D721Med (cell line): ENCODE measurements around the gene MEGF6.

Experiments
- DNase-seq: peaks from one replicate; pipeline ENCODE4 v3.0.0; 2011; ENCODE audit warnings: low spot score; ENCODE audit not compliant: insufficient read length
- FAIRE-seq: peaks from 2 replicates; lab custom pipeline; 2011; peaks lifted over from hg19 to GRCh38; lab: Jason Lieb, UNC
- CTCF ChIP-seq: IDR thresholded peaks from 2 replicates; pipeline ENCODE4 v1.5.1; 2012; ENCODE audit warnings: mild to moderate bottlenecking, control low read depth; ENCODE audit not compliant: insufficient read depth; ENCODE audit errors: missing control alignments

Gene MEGF6

GRCh38 chr1:3610527-3611169 is 660 bp downstream of the MEGF6 start:
- FAIRE-seq (no peak), DNase-seq (no peak)
- TF ChIP-seq CTCF: no peak

GRCh38 chr1:3609769-3610526 is 1.4 kb downstream of the MEGF6 start:
- no peak for TF ChIP-seq CTCF
- FAIRE-seq (no peak), DNase-seq (no peak)

DNA sequence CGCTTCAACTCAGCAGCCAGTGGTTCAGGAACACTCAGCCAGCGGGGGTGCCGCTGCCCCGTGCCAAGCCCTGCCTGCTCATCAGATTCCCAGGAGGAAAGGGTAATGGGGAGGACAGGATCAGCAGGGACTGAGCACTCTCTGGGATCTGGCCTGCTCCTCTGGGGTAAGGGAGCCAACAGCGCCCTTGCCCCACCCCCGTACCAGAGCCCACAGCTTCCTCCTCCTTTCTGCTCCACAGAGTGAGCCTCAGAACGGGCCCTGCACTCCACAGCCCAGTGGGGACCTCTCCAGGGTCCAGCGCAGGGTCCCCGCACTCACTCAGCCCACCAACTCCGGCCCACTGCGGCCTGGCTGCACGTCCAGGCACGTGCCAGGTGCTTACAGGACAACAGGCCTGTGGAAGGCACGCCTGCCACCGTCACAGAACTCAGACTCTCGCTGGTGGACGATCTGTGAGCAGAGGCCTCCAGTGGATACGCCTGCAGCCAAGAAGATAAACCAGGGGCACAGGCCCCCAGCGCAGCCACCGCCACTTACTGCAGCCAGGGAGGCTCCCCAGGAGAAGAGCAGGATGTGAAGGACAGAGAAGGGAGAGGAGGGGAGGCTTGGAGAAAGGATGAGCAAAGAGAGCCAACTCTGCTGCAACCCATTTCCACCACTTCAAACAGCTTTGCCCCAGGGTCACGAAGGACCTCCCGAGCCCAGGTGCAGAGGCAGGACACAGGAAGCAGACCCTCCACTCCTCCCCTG is 2.1 kb downstream of the MEGF6 start:
- TF ChIP-seq CTCF: no peak
- FAIRE-seq (no peak), DNase-seq (no peak)

DNA sequence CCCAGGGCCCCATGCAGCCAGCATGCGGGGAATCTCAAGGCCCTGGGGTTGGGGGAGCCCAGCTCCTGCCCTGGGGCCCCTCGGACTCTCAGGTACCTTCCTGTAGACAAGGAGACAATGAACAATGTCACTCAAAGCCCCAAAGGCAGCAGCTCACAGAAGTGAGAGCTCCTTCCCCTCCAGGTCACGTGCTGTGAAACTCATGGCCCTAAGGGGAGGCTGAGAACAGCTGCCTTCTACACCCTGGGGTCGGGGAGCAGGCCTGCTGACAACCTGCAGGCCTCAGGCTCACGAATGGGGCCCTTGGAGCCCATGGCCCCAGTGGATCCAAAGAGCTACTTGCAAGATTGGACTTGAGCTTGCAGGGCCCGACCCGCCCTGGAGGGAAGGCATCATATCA is 3.2 kb downstream of the MEGF6 start:
- FAIRE-seq (no peak), DNase-seq (no peak)
- no peak for TF ChIP-seq CTCF

DNA sequence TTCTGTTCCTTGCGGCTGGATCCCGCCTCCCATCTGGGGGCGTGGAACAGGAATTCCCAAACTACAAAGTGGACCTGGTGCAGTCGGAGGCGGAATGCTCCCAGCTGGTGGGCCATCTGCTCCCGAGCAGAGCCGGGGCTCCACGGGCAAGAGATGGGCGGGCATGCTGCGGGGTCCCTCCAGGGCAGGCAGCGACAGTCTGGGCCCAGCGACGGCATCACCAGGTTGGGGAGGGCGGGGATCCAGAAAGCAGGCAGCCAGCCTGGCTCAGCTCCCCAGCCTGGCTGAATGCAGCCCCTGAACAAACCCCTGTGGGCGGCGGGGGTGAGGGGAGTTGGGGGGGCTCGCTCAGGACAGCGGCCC is 3.6 kb downstream of the MEGF6 start:
- DNase-seq (no peak), FAIRE-seq (no peak)
- no peak for TF ChIP-seq CTCF

DNA sequence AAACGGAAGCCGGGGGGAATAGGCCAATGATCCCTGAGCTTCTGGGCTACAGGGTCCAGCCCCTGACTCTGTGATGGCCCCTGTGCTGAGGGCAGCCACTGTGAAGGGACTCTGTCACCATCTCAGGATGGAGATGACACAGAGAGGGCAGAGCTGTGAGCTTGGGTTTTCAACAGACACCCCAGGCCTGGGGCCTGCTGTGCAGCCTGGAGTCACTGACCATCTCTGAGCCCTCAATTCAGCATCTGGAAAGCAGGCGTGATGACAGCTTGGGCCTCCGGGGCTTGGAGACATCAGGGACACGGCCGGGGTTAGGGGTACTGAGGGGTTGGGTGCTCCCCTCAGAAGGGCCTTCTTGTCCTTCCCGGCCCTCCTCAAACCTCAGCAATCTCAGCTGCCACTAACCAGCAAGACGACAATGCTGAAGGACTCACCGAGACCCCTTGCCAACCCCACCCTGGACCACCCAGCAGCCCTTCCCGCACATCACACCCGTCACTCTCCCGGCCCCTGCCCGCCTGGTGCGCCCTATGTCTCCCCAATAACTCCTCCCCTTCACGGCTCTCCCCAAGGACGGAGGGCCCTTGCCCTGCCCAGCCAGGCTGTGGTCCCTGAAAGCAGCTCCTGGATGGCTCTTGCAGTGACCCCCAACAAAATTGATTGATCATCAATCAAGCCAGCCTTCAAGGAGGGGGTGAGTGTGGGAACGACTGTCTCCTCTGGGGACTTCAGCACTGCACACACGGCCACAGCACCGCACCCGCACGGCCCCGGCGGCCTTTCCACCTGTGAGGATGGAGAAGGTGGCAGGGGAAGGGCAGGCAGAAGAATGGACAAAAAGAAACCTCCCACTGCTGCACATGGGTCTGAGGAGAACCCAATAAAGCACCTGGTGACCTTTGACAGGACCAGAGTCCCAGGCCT is 4.3 kb downstream of the MEGF6 start:
- TF ChIP-seq CTCF: no peak
- no peak for DNase-seq

More for the DNA sequence above, 4.3 kb downstream of the MEGF6 start:
- FAIRE-seq: no peak
